Effector memory CD8-positive, alpha-beta T cell (primary cell): Measurements from ENCODE around the gene NEDD8.

Experiments
- ATAC-seq: fragments of 150-1000 bp; cut with Tn5 transposase; replicated peaks from 2 replicates; pipeline ENCODE4 v1.10.0; 2021; ENCODE audit warnings: mild to moderate bottlenecking, moderate library complexity
- DNase-seq, 3 experiments: peaks; one replicate each; pipeline ENCODE4 v3.0.0; 2021
- H3K27ac Mint-ChIP-seq, 2 donors: one replicate each; pipeline ENCODE4 v1.8.0; 2022; ENCODE audit warnings: mild to moderate bottlenecking in 2 of 2, mixed read lengths in 2 of 2, moderate library complexity in 2 of 2
- H3K27me3 Mint-ChIP-seq, 2 donors: one replicate each; pipeline ENCODE4 v1.8.0; 2022; ENCODE audit warnings: mixed read lengths in 2 of 2
- H3K36me3 Mint-ChIP-seq: one replicate; pipeline ENCODE4 v1.8.0; 2022; ENCODE audit warnings: mild to moderate bottlenecking, moderate library complexity, mixed read lengths; ENCODE audit not compliant: insufficient read depth
- H3K4me1 Mint-ChIP-seq, 2 donors: one replicate each; pipeline ENCODE4 v1.8.0; 2022; ENCODE audit warnings: low read depth in 2 of 2, mixed read lengths in 2 of 2
- H3K4me3 Mint-ChIP-seq, 2 donors: one replicate each; pipeline ENCODE4 v1.8.0; 2022; ENCODE audit warnings: mild to moderate bottlenecking in 2 of 2, mixed read lengths in 2 of 2, moderate library complexity in 2 of 2
- H3K9me3 Mint-ChIP-seq, 2 donors: one replicate each; pipeline ENCODE4 v1.8.0; 2022; ENCODE audit warnings: mixed read lengths in 2 of 2

NEDD8 gene

DNA sequence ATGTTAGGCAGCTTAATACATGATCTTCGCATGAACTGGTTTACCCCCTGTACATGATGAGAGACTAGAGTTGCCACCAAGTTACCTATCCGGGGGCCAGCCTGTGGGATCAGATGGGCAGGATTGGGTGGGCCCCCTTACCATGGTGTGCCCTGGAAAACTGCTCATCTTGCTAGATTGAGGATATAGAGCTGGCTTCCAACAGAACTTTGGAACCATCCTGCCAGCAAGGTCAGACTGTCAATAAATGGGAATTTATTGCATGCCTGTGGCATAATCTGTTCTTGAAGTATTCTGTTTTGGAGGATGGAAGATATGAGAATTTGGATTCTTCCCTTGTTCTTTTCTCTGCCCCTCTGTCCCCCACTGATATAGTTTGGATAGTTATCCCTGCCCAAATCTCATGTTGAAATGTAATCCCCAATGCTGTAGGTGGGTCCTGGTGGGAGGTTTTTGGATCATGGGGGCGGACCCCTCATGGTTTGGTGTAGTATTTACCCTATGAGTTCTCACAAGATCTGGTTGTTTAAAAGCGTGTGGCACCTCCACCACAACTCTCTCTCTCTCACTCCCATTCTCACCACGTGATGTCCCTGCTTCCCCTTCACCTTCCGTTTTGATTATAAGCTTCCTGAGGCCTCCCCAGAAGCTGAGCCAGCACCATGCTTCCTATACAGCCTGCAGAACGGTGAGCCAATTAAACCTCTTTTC lies 33.2 kb downstream of the NEDD8 start:
- Mint-ChIP-seq H3K27ac (peak overlapping the region; percentile 68 to 73), H3K4me3 (no peak overlapping the region), H3K36me3 (peaks cover 48% of the 10 kb centered on the region), H3K9me3 (peaks cover 2 to 5% of the 10 kb centered on the region in 2 donors), H3K4me1 (peaks cover 33 to 35% of the 10 kb centered on the region in 2 donors), H3K27me3 (no peaks in the 10 kb centered on the region)
- DNase-seq (no peak), ATAC-seq (no peak)

DNA sequence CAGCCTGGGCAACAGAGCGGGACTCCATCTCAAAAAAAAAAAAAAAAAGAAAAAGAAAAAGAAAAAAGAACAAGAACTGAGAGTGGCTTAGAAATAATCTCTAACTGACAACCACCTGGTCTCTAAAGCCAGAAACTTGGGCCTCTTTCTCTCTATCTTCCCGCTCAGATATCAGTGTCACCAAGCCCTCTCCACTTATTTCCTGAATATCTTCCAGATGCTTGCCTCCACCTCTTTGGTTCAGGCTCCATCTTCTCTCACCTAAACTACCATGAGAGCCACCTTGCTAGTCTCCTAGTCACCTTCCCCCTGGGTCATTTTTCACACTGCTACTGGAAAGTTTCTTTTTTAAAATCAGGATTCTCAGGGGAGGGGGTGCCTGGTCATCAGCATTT lies 35.1 kb downstream of the NEDD8 start:
- ATAC-seq (no peak), DNase-seq (no peak)
- peak overlapping the region; percentile 92 to 93 for H3K4me3 Mint-ChIP-seq
- no peaks in the 10 kb centered on the region for H3K9me3 Mint-ChIP-seq
- peaks cover 30 to 36% of the 10 kb centered on the region in 2 donors for H3K4me1 Mint-ChIP-seq
- no peaks in the 10 kb centered on the region for H3K27me3 Mint-ChIP-seq
- H3K27ac Mint-ChIP-seq: peak overlapping the region; percentile 99 to 100
- peaks cover 50% of the 10 kb centered on the region for H3K36me3 Mint-ChIP-seq

DNA sequence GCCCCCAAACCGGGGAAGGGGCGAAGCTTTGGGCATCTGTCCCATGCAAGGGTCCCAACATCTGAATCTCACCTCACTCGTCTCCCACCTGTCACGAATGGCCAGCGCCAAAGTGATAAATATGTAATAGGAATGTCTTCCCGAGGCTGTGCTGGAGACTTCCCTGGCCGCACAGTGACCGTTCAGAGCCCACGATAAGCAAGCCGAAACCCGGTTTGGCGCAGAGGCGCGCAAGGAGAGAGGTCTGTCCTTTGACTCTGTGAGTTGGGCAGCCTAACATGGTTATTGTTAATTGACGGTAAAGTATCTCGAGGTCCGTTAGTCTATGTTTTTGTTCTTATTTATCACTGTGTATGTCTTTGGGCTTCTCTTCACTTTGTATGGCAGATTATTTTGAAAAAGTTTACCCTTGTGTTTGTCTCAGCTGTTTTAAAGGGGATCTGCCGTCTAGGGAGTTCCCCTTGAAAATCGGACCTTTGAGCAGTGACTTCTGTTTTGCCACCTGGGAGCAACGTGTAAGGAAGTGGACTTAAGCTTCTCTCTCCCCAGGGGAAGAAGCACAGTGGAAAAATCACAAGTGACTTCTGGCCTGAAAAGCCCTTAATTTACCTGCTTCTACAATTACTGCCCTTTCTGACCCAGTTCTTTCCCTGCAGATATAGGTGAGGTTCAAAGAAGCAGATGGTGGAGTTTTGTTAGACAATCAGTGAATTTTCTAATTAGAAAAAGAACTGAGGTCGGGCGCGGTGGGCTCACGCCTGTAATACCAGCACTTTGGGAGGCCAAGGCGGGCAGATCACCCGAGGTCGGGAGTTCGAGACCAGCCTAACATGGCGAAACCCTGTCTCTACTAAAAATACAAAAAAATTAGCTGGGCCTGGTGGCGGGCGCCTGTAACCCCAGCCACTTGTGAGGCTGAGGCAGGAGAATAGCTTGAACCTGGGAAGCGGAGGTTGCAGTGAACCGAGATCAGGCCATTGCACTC lies 35.8 kb downstream of the NEDD8 start:
- Mint-ChIP-seq H3K27me3 (no peaks in the 10 kb centered on the region), H3K36me3 (peaks cover 55% of the 10 kb centered on the region), H3K27ac (peak overlapping the region; percentile 99 to 100), H3K9me3 (no peaks in the 10 kb centered on the region), H3K4me1 (peaks cover 30 to 37% of the 10 kb centered on the region in 2 donors), H3K4me3 (peak overlapping the region; percentile 92 to 93)
- DNase-seq (no peak), ATAC-seq (no peak)

DNA sequence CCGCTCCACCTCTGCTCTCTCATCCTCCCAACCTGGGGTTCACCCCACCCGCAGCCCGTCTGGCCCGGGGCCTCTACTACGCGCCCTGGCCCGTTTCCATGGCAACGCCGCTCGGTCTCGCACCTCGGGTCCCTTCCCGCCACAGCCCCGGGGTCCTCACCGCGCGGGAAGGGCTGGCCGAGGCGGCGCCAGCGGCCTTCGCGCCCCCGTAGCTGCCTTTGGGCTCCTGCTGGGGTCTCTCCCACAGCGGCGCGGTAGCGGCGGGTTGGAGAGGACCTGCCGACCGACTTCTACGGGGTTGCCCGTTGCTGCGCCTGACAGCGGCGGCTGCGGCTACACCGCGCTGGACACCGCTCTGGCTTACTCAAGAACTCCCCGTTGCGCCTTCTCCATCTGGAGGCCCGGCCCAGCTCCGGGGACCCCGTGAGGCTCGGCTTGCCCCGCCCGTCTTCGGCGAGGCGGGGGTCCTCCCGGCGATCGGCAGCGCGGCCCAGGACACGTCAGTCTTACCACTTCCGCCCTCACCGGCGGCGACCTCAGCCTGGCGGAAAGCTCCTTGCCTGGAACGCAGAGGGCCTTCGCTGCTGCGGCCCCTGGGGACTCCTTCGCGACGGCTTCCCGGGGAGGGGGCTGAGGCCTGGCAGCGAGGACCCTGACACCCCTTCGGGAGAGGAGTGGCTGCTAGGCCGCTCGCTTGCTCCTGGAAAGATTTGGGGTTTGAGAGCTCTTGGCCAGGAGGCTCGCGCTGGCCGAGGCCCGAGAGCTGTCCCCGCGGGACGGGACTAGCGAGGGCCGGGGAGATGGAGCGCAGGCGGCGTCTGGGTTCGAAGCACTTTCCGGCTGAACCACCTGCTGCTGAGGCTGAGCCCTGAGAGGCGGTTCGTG lies 36.7 kb downstream of the NEDD8 start, which contains the start of gene TM9SF1:
TM9SF1 (minus strand) TSS at position 256 of the 885 bp plus-strand sequence. CDS start 422 bp downstream, outside the sequence.
- H3K27ac Mint-ChIP-seq: peak within 1 kb of the TSS; percentile 99 to 100
- peak within 1 kb of the TSS; percentile 92 to 93 for H3K4me3 Mint-ChIP-seq
- peaks cover 30 to 37% of the 10 kb centered on the region in 2 donors for H3K4me1 Mint-ChIP-seq
- no peaks in the 10 kb centered on the region for H3K27me3 Mint-ChIP-seq
- DNase-seq: peak; percentile 92 to 96 (median 96)
- peak; percentile 84 for ATAC-seq
- H3K9me3 Mint-ChIP-seq: no peaks in the 10 kb centered on the region
- peaks cover 57% of the 10 kb centered on the region for H3K36me3 Mint-ChIP-seq

DNA sequence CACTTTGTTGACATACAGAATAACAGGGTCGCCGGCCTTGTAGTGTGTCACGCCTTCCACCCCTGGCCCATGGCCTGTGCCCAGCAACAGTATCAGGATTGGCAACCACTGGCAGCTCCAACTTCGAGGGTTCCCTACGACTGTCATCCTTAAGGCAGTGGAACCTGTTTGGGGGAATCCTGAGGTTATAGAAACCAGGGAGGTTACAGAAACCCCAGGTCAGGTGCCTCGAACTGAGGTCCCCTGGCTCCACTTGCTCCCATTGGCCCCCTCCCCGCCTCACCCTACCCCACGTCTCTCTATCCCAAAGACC lies 37.3 kb downstream of the NEDD8 start:
- peak overlapping the region; percentile 99 to 100 for H3K27ac Mint-ChIP-seq

DNA sequence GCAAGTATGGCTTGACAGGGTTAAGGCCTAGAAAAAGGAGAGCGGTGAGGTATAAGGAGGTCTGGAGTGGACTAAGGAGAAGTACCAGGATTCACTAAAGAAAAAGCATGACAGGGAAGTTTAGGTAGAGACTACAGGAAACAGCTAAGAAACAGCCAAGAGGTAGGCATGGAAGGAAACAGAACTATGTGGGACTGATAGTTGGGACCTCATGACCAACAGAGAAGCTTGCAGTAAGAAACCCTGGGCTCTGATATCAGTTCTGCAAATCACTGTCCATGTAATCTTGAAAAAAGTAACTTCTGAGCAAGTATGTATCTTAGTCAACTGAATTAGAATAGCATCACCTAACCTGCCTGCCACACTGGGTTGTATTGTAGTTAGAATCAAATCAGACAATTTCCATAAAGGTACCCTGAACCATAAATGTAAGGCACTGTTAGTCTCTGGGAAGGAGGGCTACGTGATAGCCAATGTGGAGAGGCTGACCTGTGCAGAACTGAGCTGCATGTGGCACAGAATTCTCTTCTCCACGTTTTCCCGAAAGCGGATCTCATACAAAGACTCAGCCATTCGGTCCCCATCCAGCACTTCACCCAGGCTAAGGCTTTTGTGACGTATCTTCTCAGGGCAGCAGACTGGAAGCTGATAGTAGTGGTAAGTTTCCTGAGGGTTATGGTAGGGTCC lies 37.8 kb downstream of the NEDD8 start:
- Mint-ChIP-seq H3K27ac (peak overlapping the region; percentile 99 to 100), H3K4me1 (peaks cover 31 to 37% of the 10 kb centered on the region in 2 donors), H3K4me3 (peak overlapping the region; percentile 92 to 93), H3K9me3 (no peaks in the 10 kb centered on the region), H3K36me3 (peaks cover 60% of the 10 kb centered on the region), H3K27me3 (no peaks in the 10 kb centered on the region)
- ATAC-seq (no peak), DNase-seq (no peak)

More for the DNA sequence above, 37.3 kb downstream of the NEDD8 start:
- Mint-ChIP-seq H3K9me3 (no peaks in the 10 kb centered on the region), H3K4me1 (peaks cover 30 to 37% of the 10 kb centered on the region in 2 donors), H3K36me3 (peaks cover 60% of the 10 kb centered on the region), H3K27me3 (no peaks in the 10 kb centered on the region), H3K4me3 (peak overlapping the region; percentile 92 to 93)
- DNase-seq (no peak), ATAC-seq (no peak)

DNA sequence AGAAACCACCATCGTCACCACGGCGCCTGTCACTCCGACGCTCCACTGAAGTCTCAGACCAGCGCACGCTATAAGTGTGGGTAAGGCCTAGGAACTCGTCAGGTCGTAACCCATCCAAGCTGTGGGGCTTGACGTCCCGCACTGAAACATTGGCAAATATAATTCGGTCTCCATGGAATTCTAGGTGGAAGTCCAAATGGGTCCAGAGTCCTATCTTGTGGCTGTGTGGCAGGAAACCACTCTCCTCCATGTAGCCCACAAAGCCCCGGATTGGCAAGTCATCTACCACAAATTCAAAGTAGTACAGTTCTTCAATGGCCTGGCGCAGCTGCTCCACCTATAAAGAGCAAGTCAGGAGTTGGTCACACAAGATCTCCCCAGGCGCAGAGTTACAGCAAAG lies 39.2 kb downstream of the NEDD8 start:
- Mint-ChIP-seq H3K4me3 (no peak overlapping the region), H3K9me3 (no peaks in the 10 kb centered on the region), H3K36me3 (peaks cover 66% of the 10 kb centered on the region), H3K4me1 (peaks cover 28 to 35% of the 10 kb centered on the region in 2 donors), H3K27ac (peak overlapping the region; percentile 80 to 99), H3K27me3 (no peaks in the 10 kb centered on the region)
- ATAC-seq: no peak
- DNase-seq: no peak

DNA sequence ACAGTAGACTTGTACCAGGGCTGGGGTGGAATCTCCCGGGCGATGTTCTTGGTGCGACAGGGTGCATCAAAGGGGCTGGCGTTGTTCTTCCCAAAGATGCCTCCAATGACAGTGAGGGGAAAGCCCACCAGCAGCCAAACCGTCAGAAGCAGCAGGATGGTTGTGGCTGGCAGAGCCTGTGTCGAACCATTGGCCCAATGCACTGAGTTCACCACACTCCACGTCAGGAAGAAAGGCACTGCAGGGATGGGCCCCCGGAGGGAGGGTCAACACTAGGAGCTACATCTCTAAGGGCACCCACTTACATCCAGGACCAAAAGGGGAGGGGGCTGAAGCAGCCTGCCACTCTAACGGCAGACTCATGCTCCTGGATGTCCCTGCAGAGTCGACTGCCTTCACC lies 41.8 kb downstream of the NEDD8 start:
- Mint-ChIP-seq H3K9me3 (no peaks in the 10 kb centered on the region), H3K27me3 (no peaks in the 10 kb centered on the region), H3K27ac (peak overlapping the region in 1 of 2 donors; percentile 91), H3K4me3 (no peak overlapping the region), H3K4me1 (peaks cover 28 to 30% of the 10 kb centered on the region in 2 donors), H3K36me3 (peaks cover 61% of the 10 kb centered on the region)
- DNase-seq (no peak), ATAC-seq (no peak)

DNA sequence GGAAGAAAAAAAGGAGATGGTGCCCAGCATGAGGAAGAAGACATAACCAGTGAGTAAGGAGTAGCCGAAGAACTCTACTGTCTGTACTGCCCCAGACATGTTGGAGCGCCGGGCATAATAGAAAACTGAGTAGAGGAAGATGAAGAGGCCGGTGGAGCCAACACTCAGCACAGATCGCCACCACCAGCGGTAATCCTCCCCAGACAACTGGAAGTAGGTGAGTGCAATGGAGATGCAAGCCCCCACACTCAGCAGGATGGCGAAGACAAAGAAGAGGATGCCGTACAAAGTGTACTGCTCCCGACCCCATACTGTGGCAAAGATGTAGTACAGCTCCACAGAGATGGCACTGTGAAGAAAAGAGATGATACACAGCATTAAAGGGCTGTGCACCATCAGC lies 42.7 kb downstream of the NEDD8 start:
- DNase-seq (no peak), ATAC-seq (no peak)
- H3K4me1 Mint-ChIP-seq: peaks cover 22 to 24% of the 10 kb centered on the region in 2 donors
- H3K27ac Mint-ChIP-seq: peak overlapping the region; percentile 85 to 91
- H3K36me3 Mint-ChIP-seq: peaks cover 60% of the 10 kb centered on the region
- no peaks in the 10 kb centered on the region for H3K9me3 Mint-ChIP-seq
- no peak overlapping the region for H3K4me3 Mint-ChIP-seq
- H3K27me3 Mint-ChIP-seq: no peaks in the 10 kb centered on the region

DNA sequence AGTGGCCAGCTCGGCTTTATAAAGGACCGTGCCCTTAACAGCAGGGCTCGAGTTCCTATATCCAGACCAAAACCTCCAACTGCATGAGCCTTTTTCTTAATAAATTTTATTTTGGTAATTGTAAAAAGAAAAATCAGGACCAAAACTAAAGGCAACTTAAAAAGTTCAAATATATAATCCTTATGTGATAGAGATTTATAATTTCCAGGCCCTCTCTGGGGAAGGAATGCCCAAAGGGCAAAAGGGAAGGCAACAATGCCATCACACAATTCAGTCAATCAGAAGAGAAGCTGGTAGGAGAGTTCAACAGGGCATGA lies 43.1 kb downstream of the NEDD8 start:
- Mint-ChIP-seq H3K36me3 (peaks cover 60% of the 10 kb centered on the region), H3K9me3 (no peaks in the 10 kb centered on the region), H3K27me3 (no peaks in the 10 kb centered on the region), H3K27ac (peak overlapping the region; percentile 85 to 91), H3K4me1 (peaks cover 21% of the 10 kb centered on the region in 2 donors), H3K4me3 (peak overlapping the region; percentile 83 to 88)
- ATAC-seq (no peak), DNase-seq (no peak)

DNA sequence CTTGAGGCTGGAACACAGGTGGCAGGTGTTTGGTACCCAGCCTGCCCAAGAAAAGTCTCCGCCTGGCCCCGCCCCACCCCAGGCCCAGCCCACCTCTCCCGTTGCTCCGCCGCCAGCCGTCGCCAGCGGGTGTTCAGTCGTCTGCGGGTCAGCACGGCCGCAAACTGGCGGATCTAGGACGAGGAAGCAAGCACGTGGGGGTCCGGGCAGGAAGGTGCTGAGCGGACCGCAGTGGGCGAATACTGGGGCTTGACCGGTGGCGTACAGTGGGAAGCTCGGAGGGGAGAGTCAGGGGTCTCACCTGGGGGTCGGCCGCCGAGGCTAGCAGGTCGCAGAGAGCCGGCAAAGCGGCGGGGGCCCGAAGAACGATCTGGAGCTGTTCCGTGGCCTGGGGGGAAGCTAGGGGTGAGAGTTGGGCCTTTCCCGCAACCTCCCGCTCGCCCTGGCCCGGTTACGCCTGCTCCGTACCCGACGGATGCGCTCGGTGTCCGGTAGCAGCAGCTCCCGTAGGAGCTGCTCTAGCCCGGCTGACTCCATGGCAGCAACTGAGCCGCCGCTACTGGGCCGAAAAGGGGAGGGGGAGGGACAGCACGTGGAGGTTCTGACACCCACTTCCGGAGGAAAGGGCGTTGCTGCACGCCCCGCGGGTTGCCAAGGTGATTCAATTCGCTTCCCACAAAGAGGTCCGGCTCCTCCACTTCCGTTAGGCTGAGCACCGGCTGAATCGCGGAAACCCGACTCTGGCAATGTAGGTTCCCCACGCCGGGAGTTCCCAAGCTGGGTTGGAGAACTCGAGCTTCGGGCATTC lies 43.7 kb downstream of the NEDD8 start, which contains the start of gene IPO4:
IPO4 (minus strand) TSS at position 566 of the 808 bp plus-strand sequence; CDS start at position 537, 29 bp downstream.
- peaks cover 20 to 21% of the 10 kb centered on the region in 2 donors for H3K4me1 Mint-ChIP-seq
- H3K4me3 Mint-ChIP-seq: peak within 1 kb of the TSS; percentile 83 to 88
- no peaks in the 10 kb centered on the region for H3K27me3 Mint-ChIP-seq
- H3K9me3 Mint-ChIP-seq: no peaks in the 10 kb centered on the region
- peak within 1 kb of the TSS; percentile 85 to 91 for H3K27ac Mint-ChIP-seq
- peaks cover 65% of the 10 kb centered on the region for H3K36me3 Mint-ChIP-seq
- DNase-seq (peak; percentile 90 to 93 (median 92)), ATAC-seq (peak; percentile 92)

DNA sequence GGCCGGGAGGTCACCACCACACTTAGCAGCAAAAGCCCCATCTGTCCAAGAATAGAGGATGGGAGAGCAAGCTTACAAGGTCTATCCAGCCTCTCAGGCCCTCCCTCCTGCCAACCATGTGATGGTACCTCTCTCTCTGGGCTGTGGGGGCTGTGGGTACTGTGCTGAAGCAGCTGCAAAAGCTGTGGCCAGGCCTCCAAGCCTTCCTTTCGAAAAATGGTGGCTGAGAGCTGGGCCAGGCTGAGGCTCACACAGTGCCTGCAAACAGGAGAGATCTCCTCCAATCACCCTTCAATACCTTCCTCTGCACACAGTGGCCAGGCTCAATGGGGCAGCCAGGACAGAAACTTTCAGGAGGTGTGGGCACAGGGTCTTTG lies 44.6 kb downstream of the NEDD8 start:
- Mint-ChIP-seq H3K27ac (peak overlapping the region; percentile 89 to 91), H3K27me3 (no peaks in the 10 kb centered on the region), H3K9me3 (no peaks in the 10 kb centered on the region), H3K36me3 (peaks cover 70% of the 10 kb centered on the region), H3K4me1 (peaks cover 20% of the 10 kb centered on the region in 2 donors), H3K4me3 (peak overlapping the region; percentile 83 to 88)
- no peak for ATAC-seq
- no peak for DNase-seq
